HepG2 (cell line): ENCODE results near the gene PALM. TPM values are rescaled to one million over a fixed set of nuclear protein-coding genes. Genes with fewer than 3 reads are reported as not detected.

Experiments used
- AGO1 ChIP-seq: fragments of 200-400 bp; formaldehyde crosslinking; IDR thresholded peaks from 2 replicates; pipeline ENCODE4 v1.6.1; 2017; ENCODE audit warnings: mild to moderate bottlenecking, low read depth, low read length, moderate library complexity; ENCODE audit not compliant: poor library complexity, severe bottlenecking
- ATF2 ChIP-seq: sonication (generic); formaldehyde crosslinking; IDR thresholded peaks from 2 replicates; pipeline ENCODE4 v1.4.0; 2020; ENCODE audit warnings: missing genetic modification reagents
- BCL3 ChIP-seq: sonication (generic); formaldehyde crosslinking; IDR thresholded peaks from 2 replicates; pipeline ENCODE4 v1.5.1; 2020; ENCODE audit warnings: mild to moderate bottlenecking, missing genetic modification reagents, moderate library complexity
- BRD4 ChIP-seq: sonication (generic); formaldehyde crosslinking; IDR thresholded peaks from 2 replicates; pipeline ENCODE4 v1.4.0; 2020; ENCODE audit warnings: missing genetic modification reagents
- ERF ChIP-seq: IDR thresholded peaks from 2 replicates; pipeline ENCODE4 v1.6.1; 2018; ENCODE audit warnings: missing biosample characterization, missing genetic modification reagents
- FOSL1 ChIP-seq: sonication (generic); formaldehyde crosslinking; IDR thresholded peaks from 2 replicates; pipeline ENCODE4 v1.9.0; 2021; ENCODE audit warnings: missing genetic modification reagents, borderline replicate concordance
- FOXA3 ChIP-seq: IDR thresholded peaks from 2 replicates; pipeline ENCODE4 v1.6.1; 2016; ENCODE audit warnings: missing genetic modification reagents, missing compliant biosample characterization
- GABPB1 ChIP-seq: IDR thresholded peaks from 2 replicates; pipeline ENCODE4 v1.6.1; 2016; ENCODE audit warnings: mild to moderate bottlenecking, missing genetic modification reagents, moderate library complexity, missing compliant biosample characterization
- LCORL ChIP-seq, 2 experiments: fragments of 450-650 bp in 1 of 2; sonication (generic) in 1 of 2; formaldehyde crosslinking in 1 of 2; IDR thresholded peaks; 2 replicates each; pipeline versions ENCODE4 v1.5.0 to v1.6.1; 2017 to 2020; ENCODE audit warnings: antibody characterized with exemption in 1 of 2, missing genetic modification reagents in 1 of 2
- MLLT10 ChIP-seq: sonication (generic); formaldehyde crosslinking; IDR thresholded peaks from 2 replicates; pipeline ENCODE4 v1.4.0; 2020; ENCODE audit warnings: missing genetic modification reagents
- MXD3 ChIP-seq: IDR thresholded peaks from 2 replicates; pipeline ENCODE4 v1.6.1; 2016; ENCODE audit warnings: mild to moderate bottlenecking, missing biosample characterization, missing genetic modification reagents
- NKX3-1 ChIP-seq: sonication (generic); formaldehyde crosslinking; IDR thresholded peaks from 2 replicates; pipeline ENCODE4 v1.5.0; 2020; ENCODE audit warnings: missing genetic modification reagents
- SETDB1 ChIP-seq: sonication (generic); formaldehyde crosslinking; IDR thresholded peaks from 2 replicates; pipeline ENCODE4 v1.5.1; 2020; ENCODE audit warnings: missing genetic modification reagents, mild to moderate bottlenecking, borderline replicate concordance
- SMYD3 ChIP-seq: sonication (generic); formaldehyde crosslinking; IDR thresholded peaks from 2 replicates; pipeline ENCODE4 v1.8.1; 2023; ENCODE audit warnings: mild to moderate bottlenecking, missing genetic modification reagents
- TAF1 ChIP-seq: sonication (generic); formaldehyde crosslinking; IDR thresholded peaks from 2 replicates; pipeline ENCODE4 v1.4.0; 2020; ENCODE audit warnings: missing genetic modification reagents
- TMF1 ChIP-seq: sonication (generic); formaldehyde crosslinking; IDR thresholded peaks from 2 replicates; pipeline ENCODE4 v1.8.1; 2022; ENCODE audit warnings: low read depth, missing genetic modification reagents
- ZMYM4 ChIP-seq: sonication (generic); formaldehyde crosslinking; IDR thresholded peaks from 2 replicates; pipeline ENCODE4 v1.8.1; 2023; ENCODE audit warnings: mild to moderate bottlenecking, missing genetic modification reagents
- ZNF20 ChIP-seq: sonication (generic); formaldehyde crosslinking; IDR thresholded peaks from 2 replicates; pipeline ENCODE4 v1.4.0; 2020; ENCODE audit warnings: mild to moderate bottlenecking, moderate library complexity, missing genetic modification reagents
- ZNF382 ChIP-seq: sonication (generic); formaldehyde crosslinking; IDR thresholded peaks from 2 replicates; pipeline ENCODE4 v1.5.0; 2020; ENCODE audit warnings: missing genetic modification reagents, mild to moderate bottlenecking, borderline replicate concordance
- ZNF670 ChIP-seq: sonication (generic); formaldehyde crosslinking; IDR thresholded peaks from 2 replicates; pipeline ENCODE4 v1.8.0; 2022; ENCODE audit warnings: mild to moderate bottlenecking, missing genetic modification reagents, borderline replicate concordance
- ZSCAN5A ChIP-seq: sonication (generic); formaldehyde crosslinking; IDR thresholded peaks from 2 replicates; pipeline ENCODE4 v1.8.0; 2022; ENCODE audit warnings: mild to moderate bottlenecking, missing genetic modification reagents, borderline replicate concordance
- polyA plus RNA-seq, 8 experiments: library from polyadenylated mRNA; depleted of rRNA in 3 of 8; stranded (reverse) in 7 of 8; unstranded in 1 of 8; fragments of >200 nt; fragmentation: Illumina TruSeq in 4 of 8; extraction: Trizol in 4 of 8; gene quantifications; 2 replicates each; pipeline versions ENCODE4 v1.2.1 to v1.2.3, GENCODE V29; 2011 to 2016; ENCODE audit warnings: low read depth in 4 of 8, missing spikeins in 1 of 8, mixed read lengths in 1 of 8; ENCODE audit not compliant: insufficient read depth in 1 of 8
- total RNA-seq, 5 experiments: library from RNA; depleted of rRNA; stranded (reverse); fragments of >200 nt; fragmentation: Illumina TruSeq; extraction: Trizol; gene quantifications; 2 replicates each; pipeline ENCODE4 v1.2.3, GENCODE V29; 2016; ENCODE audit warnings: low read depth in 1 of 5
- TF ChIP-seq, protein P1 (sequence below): sonication (generic); formaldehyde crosslinking; IDR thresholded peaks from 2 replicates; pipeline ENCODE4 v1.4.0; 2020; ENCODE audit warnings: mild to moderate bottlenecking, missing genetic modification reagents
- TF ChIP-seq, protein P2 (sequence below): sonication (generic); formaldehyde crosslinking; IDR thresholded peaks from 2 replicates; pipeline ENCODE4 v1.8.0; 2022; ENCODE audit warnings: low read depth, missing genetic modification reagents

The PALM gene
- total and polyA plus RNA-seq, 2 of the 13 experiments (the other 11 are each of a cell fraction or from before 2014, with no cell fraction given) = 4.0 to 9.7 TPM

DNA sequence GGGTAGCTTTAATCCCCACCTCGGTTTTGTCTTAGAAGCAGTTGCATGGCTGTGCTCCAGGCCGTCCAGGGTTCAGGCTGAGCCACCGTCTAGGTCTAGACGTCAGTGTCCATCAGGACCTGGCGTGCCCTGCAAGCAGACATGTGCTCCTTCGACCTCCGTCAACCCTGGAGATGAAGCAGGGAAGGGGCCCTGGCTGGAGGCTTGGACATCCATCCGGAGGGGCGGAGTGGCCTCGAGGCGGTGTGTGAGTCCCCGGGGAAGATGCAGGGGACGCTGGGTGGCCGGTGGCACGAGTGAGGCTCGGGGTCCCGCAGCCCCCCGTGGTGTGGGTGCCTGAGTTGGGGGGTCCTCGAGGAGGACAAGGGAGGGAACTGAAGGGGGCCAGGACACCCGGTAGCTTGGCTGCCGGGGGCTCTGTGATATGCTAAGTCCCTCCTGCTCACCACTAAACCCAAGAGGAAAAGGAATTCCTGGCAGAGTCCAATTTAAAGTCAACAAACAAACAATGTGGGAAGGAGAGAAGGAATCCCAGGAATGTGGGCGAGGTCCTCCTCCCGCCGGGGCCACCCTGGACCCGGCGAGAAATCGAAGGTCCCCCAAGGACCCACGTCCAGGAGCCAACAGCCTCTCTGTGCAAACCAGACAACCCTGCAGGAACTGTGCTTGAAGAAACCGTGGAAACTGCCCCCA, 73.6 kb downstream of the PALM start (continued):
- TF ChIP-seq BCL3 (CRISPR knock-in tag) (peak; percentile 61; the same call in 1 of the 2 replicates), ZNF382 (CRISPR knock-in tag) (no peak), GABPB1 (CRISPR knock-in tag) (peak; percentile 54; the same call in 1 of the 2 replicates), FOSL1 (CRISPR knock-in tag) (no peak), FOXA3 (peak; percentile 75; the same call in 1 of the 2 replicates), BRD4 (0 out of 2 replicates have a peak, but pooled peaks have one; percentile 14), ERF (CRISPR knock-in tag) (0 out of 2 replicates have a peak, but pooled peaks have one; percentile 33), ZSCAN5A (CRISPR knock-in tag) (no peak), NKX3-1 (CRISPR knock-in tag) (no peak), AGO1 (no peak), SMYD3 (CRISPR knock-in tag) (no peak), TMF1 (no peak), MLLT10 (CRISPR knock-in tag) (no peak), LCORL (IDR thresholded peaks at IDR 0.05) (peak; percentile 64; the same call in 1 of the 2 replicates), LCORL (CRISPR knock-in tag; IDR thresholded peaks at IDR 0.05) (peak; percentile 96), MXD3 (CRISPR knock-in tag) (no peak), TAF1 (peak; percentile 55; the same call in 1 of the 2 replicates), ZMYM4 (CRISPR knock-in tag) (0 out of 2 replicates have a peak, but pooled peaks have one; percentile 7), ZNF670 (CRISPR knock-in tag) (no peak), SETDB1 (CRISPR knock-in tag) (no peak), ATF2 (CRISPR knock-in tag) (peak; percentile 17; the same call in 1 of the 2 replicates), ZNF20 (CRISPR knock-in tag) (no peak)
- TF ChIP-seq, protein P1, sequence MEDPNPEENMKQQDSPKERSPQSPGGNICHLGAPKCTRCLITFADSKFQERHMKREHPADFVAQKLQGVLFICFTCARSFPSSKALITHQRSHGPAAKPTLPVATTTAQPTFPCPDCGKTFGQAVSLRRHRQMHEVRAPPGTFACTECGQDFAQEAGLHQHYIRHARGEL (CRISPR knock-in tag) = no peak
- TF ChIP-seq, protein P2, sequence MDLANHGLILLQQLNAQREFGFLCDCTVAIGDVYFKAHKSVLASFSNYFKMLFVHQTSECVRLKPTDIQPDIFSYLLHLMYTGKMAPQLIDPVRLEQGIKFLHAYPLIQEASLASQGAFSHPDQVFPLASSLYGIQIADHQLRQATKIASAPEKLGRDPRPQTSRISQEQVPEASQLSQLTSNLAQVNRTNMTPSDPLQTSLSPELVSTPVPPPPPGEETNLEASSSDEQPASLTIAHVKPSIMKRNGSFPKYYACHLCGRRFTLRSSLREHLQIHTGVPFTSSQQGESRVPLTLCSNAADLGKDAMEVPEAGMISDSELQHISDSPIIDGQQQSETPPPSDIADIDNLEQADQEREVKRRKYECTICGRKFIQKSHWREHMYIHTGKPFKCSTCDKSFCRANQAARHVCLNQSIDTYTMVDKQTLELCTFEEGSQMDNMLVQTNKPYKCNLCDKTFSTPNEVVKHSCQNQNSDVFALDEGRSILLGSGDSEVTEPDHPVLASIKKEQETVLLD (CRISPR knock-in tag) = no peak
